NB4 (cell line): Measurements from ENCODE around the gene ISYNA1.
A peak's percentile ranks its signal among the peaks of the same experiment; 100 is the strongest.
"Not testable (repeated sequence)": the region's sequence is repeated elsewhere in the genome, so short reads cannot be mapped to it uniquely, and the experiment has no call there.

ENCODE experiments used
- DNase-seq: peaks from one replicate; pipeline ENCODE4 v3.0.0; 2010; ENCODE audit warnings: low read depth
- H3K4me3 ChIP-seq: one replicate; pipeline ENCODE4 v1.5.1; 2011; ENCODE audit warnings: mild to moderate bottlenecking, low read depth, low read length, moderate library complexity
- MYC ChIP-seq: IDR thresholded peaks from 2 replicates; pipeline ENCODE4 v1.6.1; 2011; ENCODE audit warnings: low read depth, low read length
- POLR2A ChIP-seq: IDR thresholded peaks from 2 replicates; pipeline ENCODE4 v1.6.1; 2011; ENCODE audit warnings: mild to moderate bottlenecking; ENCODE audit not compliant: insufficient read length; ENCODE audit errors: extremely low read depth
- TF ChIP-seq, protein P1 (sequence below): IDR thresholded peaks from 2 replicates; pipeline ENCODE4 v1.6.1; 2011; ENCODE audit warnings: low read depth, low read length
- TF ChIP-seq, protein P2 (sequence below): IDR thresholded peaks from one replicate; pipeline ENCODE4 v1.5.1; 2012; ENCODE audit warnings: low read depth, low read length

The ISYNA1 gene

DNA sequence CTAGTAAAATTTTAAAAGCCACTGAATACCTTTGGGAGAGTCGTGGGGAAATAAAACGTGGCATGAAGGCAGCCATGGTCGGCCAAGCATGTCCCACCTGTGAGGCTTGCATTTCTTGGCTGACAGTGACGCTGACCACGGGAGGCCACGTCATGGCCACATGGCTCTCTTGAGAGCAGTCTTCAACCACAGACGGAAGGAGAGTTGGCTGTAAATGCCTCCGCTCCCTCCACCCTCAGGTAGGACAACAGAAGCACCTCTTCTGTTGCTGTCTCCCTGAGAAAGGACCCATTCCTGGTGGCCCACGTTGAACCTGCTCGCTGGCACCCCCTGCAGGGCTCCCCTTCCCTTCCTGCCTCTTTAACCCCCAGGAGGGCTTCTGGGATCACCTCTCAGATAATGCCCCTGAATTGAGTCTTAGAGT is 29.9 kb downstream of the ISYNA1 start:
- TF ChIP-seq POLR2A, result no peak
- TF ChIP-seq MYC, result peak; percentile 79
- TF ChIP-seq, protein P1, sequence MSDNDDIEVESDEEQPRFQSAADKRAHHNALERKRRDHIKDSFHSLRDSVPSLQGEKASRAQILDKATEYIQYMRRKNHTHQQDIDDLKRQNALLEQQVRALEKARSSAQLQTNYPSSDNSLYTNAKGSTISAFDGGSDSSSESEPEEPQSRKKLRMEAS, result peak; percentile 87
- TF ChIP-seq, protein P2, sequence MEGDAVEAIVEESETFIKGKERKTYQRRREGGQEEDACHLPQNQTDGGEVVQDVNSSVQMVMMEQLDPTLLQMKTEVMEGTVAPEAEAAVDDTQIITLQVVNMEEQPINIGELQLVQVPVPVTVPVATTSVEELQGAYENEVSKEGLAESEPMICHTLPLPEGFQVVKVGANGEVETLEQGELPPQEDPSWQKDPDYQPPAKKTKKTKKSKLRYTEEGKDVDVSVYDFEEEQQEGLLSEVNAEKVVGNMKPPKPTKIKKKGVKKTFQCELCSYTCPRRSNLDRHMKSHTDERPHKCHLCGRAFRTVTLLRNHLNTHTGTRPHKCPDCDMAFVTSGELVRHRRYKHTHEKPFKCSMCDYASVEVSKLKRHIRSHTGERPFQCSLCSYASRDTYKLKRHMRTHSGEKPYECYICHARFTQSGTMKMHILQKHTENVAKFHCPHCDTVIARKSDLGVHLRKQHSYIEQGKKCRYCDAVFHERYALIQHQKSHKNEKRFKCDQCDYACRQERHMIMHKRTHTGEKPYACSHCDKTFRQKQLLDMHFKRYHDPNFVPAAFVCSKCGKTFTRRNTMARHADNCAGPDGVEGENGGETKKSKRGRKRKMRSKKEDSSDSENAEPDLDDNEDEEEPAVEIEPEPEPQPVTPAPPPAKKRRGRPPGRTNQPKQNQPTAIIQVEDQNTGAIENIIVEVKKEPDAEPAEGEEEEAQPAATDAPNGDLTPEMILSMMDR, result peak; percentile 70
- peak; percentile 71 for DNase-seq
- no peak overlapping the region for H3K4me3 ChIP-seq

DNA sequence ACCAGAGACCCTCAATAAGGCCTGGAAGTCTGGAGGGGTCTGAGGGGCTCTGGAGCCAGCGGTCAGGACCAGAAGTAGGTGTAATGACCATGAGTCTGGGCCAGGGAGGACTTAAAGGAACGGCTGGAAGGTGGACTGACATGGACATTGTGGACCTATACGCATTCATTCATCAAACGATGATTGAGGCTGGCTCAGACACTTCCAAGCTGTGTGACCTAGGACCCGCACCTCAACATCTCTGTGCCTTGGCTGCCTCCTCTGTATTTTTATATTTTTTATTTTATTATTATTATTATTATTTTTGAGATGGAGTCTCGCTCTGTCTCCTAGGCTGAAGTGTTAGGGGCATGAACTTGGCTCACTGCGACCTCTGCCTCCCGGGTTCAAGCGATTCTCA is 31.2 kb downstream of the ISYNA1 start:
- no peak overlapping the region for H3K4me3 ChIP-seq
- TF ChIP-seq, protein P2, result no peak
- TF ChIP-seq POLR2A, result no peak
- TF ChIP-seq, protein P1, result no peak
- no peak for TF ChIP-seq MYC
- DNase-seq, result no peak

DNA sequence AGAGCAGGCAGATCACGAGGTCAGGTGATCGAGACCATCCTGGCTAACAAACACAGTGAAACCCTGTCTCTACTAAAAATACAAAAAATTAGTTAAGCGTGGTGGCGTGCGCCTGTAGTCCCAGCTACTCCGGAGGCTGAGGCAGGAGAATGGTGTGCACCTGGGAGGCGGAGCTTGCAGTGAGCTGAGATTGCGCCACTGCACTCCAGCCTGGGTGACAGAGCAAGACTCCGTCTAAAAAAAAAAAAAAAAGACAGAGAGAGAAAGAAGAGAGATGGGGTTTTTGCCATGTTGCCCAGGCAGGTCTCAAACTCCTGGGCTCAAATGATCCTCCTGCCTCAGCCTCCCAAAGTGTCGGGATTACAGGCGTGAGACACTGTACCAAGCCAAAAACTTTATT is 32.2 kb downstream of the ISYNA1 start:
- DNase-seq, H3K4me3 ChIP-seq: not testable (repeated sequence)

DNA sequence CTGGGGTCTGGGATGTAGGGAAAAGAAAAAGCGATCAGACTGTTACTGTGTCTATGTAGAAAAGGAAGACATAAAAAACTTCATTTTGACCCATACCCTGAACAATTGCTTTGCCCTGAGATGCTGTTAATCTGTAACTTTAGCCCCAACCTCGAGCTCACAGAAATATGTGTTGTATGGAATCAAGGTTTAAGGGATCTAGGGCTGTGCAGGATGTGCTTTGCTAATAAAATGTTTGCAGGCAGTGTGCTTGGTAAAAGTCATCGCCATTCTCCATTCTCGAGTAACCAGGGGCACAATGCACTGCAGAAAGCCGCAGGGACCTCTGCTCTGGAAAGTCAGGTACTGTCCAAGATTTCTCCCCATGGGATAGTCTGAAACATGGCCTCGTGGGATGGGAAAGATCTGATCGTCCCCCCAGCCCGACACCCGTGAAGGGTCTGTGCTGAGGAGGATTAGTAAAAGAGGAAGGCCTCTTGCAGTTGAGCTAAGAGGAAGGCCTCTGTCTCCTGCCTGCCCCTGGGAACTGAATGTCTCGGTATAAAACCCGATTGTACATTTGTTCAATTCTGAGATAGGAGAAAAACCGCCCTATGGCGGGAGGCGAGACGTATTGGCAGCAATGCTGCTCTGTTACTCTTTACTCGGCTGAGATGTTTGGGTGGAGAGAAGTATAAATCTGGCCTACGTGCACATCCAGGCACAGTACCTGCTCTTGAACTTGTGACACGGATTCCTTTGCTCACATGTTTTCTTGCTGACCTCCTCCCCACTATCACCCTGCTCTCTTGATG is 35.3 kb downstream of the ISYNA1 start:
- DNase-seq, result peak; percentile 42
- H3K4me3 ChIP-seq, result not testable (repeated sequence)

DNA sequence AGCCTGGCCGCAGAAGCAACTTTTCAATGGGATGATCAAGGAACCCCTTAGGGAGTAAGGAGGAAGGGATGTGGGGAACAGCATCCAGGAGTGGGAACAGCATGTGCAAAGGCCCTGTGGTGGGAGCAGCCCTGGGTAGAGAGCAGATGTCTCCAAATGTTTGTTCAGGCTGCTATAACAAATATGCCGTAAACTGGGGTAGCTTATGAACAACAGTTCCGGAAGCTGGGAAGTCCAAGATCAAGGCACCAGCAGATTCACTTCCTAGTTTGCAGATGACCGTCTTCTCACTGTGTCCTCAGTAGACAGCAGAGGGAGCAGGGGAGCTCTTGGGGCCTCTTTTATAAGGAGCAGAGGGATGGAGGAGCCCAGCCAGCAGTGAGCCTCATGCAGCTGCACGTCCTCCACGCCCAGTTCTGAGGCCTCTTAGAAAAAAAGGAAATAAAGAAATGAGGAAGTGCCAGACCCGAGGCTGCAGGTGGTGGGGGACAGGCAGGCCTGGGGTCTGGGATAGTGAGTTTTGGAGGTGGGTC is 36.3 kb downstream of the ISYNA1 start:
- TF ChIP-seq POLR2A (peak; percentile 30), MYC (0 out of 2 replicates have a peak, but pooled peaks have one; percentile 56)
- TF ChIP-seq, protein P1, result peak; percentile 62; the same call in 1 of the 2 replicates
- TF ChIP-seq, protein P2, result peak; percentile 64
- DNase-seq, result peak; percentile 98
- no peak overlapping the region for H3K4me3 ChIP-seq

DNA sequence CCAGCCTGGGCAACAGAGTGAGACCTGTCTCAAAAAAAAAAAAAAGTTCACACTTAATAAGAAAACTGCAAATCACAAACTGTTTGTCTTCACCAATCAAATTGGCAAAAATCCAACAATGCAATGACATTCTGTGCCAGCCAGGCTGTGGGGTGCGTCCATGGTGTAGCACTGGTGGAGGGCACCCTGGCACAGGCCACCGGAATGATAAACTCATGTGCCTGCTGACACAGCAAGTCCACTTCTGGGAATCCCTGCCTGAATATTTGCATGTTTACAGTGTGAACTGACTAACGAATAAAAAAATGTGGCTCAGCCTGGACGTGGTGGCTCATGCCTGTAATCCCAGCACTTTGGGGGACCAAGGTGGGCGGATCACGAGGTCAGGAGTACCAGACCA is 38.9 kb downstream of the ISYNA1 start:
- TF ChIP-seq MYC (no peak), POLR2A (no peak)
- TF ChIP-seq, protein P2, result no peak
- TF ChIP-seq, protein P1, result no peak
- H3K4me3 ChIP-seq, result no peak overlapping the region
- no peak for DNase-seq
